B cell (primary cell): ENCODE measurements around the gene CRTC1.

Source experiments
- EZH2 ChIP-seq: IDR thresholded peaks from 2 replicates; pipeline ENCODE4 v1.6.1; 2012; ENCODE audit warnings: borderline replicate concordance, low read depth, mild to moderate bottlenecking, moderate library complexity, low read length; ENCODE audit not compliant: insufficient read depth, poor library complexity, severe bottlenecking
- TF ChIP-seq, protein P1 (sequence below): fragments of 200-600 bp; IDR thresholded peaks from one replicate; pipeline ENCODE4 v1.8.0; 2022; ENCODE audit warnings: antibody characterized with exemption, mild to moderate bottlenecking

DNA sequence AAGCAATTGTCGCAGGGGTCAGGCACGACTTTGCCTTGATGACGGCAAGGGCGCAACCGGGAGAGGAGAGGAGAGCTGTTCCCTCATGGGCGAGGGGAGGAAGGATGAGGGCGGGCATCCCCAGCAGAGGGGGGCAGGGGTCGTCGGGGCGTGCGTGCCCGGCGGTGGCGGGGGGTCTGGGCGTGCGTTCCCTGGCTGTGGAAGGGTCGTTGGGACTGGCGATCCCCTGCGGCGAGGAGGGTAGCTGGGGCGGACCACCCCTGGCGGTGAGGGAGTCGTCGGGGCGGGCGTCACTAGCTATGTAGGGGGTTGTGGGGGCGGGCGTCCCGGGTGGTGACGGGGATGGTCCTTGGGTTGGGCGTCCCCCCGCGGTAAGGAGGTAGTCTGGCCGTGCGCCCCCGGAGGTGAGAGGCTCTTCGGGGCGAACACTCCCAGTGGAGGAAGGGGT is 106.0 kb downstream of the CRTC1 start:
- TF ChIP-seq, protein P1, sequence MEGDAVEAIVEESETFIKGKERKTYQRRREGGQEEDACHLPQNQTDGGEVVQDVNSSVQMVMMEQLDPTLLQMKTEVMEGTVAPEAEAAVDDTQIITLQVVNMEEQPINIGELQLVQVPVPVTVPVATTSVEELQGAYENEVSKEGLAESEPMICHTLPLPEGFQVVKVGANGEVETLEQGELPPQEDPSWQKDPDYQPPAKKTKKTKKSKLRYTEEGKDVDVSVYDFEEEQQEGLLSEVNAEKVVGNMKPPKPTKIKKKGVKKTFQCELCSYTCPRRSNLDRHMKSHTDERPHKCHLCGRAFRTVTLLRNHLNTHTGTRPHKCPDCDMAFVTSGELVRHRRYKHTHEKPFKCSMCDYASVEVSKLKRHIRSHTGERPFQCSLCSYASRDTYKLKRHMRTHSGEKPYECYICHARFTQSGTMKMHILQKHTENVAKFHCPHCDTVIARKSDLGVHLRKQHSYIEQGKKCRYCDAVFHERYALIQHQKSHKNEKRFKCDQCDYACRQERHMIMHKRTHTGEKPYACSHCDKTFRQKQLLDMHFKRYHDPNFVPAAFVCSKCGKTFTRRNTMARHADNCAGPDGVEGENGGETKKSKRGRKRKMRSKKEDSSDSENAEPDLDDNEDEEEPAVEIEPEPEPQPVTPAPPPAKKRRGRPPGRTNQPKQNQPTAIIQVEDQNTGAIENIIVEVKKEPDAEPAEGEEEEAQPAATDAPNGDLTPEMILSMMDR = no peak
- TF ChIP-seq EZH2 = no peak
